ENCODE results near the gene HSFX3. TPM values are rescaled to one million over a fixed set of nuclear protein-coding genes. Genes with fewer than 3 reads are reported as not detected.
A peak's percentile ranks its signal among the peaks of the same experiment; 100 is the strongest.

Gene HSFX3
- total RNA-seq, 1 experiment from 2014 or later = not detected

DNA sequence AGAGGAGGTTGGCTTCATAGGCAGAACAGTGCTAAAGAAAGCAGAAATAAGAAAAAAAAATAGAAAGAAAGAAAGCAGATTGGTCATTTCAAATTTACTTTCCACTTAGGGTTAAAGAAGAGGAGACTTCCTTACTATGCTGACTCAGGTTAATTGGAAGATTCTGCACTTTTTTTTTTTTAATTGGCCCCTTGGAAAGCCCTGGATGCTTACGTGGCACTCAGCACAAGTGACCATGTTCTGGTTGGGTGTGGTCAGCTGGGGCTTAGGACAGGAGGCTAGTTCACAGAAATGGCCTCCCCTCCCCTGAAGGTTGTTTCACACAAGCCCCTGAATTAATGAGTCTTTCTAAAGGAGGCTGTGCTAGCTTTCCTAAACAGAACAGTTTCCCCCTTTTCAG is 23.0 kb upstream of the HSFX3 start:
- BruUV-seq (replicated peaks) = no TSS peak
- DNase-seq (ENCODE audit: unreplicated experiment) = no peak
- H3K4me3 Mint-ChIP-seq (ENCODE audit: unreplicated experiment) = no peak overlapping the region
- ChIA-PET CTCF (interaction anchor here (0.8 kb wide), 1 partner anchor 45 kb away, joined by 3 read pairs; no protein-coding TSS in a partner anchor), POLR2A (no interaction called here)
- H3K4me1 Mint-ChIP-seq (ENCODE audit: insufficient read depth, unreplicated experiment) = no peaks in the 10 kb centered on the region
- H3K27ac Mint-ChIP-seq (ENCODE audit: low read depth, unreplicated experiment) = no peak overlapping the region
- no peaks in the 10 kb centered on the region for H3K9me3 Mint-ChIP-seq (ENCODE audit: unreplicated experiment)
- intact Hi-C loops (cut with micrococcal nuclease) = no loop called here
- no peaks in the 10 kb centered on the region for H3K27me3 Mint-ChIP-seq (ENCODE audit: insufficient read depth, unreplicated experiment)
- H3K36me3 Mint-ChIP-seq (ENCODE audit: insufficient read depth, unreplicated experiment) = no peaks in the 10 kb centered on the region
- TF ChIP-seq CTCF (IDR thresholded peaks at IDR 0.05; ENCODE audit: unreplicated experiment) = no peak

- Mint-ChIP-seq H3K9me3 (ENCODE audit: unreplicated experiment) (no peaks in the 10 kb centered on the region), H3K27ac (ENCODE audit: low read depth, unreplicated experiment) (no peak overlapping the region), H3K36me3 (ENCODE audit: insufficient read depth, unreplicated experiment) (no peaks in the 10 kb centered on the region), H3K4me3 (ENCODE audit: unreplicated experiment) (no peak overlapping the region), H3K27me3 (ENCODE audit: insufficient read depth, unreplicated experiment) (no peaks in the 10 kb centered on the region), H3K4me1 (ENCODE audit: insufficient read depth, unreplicated experiment) (no peaks in the 10 kb centered on the region)
- ChIA-PET CTCF (no interaction called here), POLR2A (interaction anchor here (0.6 kb wide), 1 partner anchor 38 kb away, joined by 4 read pairs; no protein-coding TSS in a partner anchor)
- no peak for TF ChIP-seq CTCF (IDR thresholded peaks at IDR 0.05; ENCODE audit: unreplicated experiment)
- BruUV-seq (replicated peaks) = no TSS peak
- no peak for DNase-seq (ENCODE audit: unreplicated experiment)
- intact Hi-C loops (cut with micrococcal nuclease) = no loop called here
These were observed 22.0 kb upstream of the HSFX3 start for GRCh38 chrX:149571770-149572169.

GRCh38 chrX:149570668-149571067 is 20.9 kb upstream of the HSFX3 start:
- Mint-ChIP-seq H3K4me3 (ENCODE audit: unreplicated experiment) (no peak overlapping the region), H3K9me3 (ENCODE audit: unreplicated experiment) (no peaks in the 10 kb centered on the region), H3K27me3 (ENCODE audit: insufficient read depth, unreplicated experiment) (no peaks in the 10 kb centered on the region), H3K36me3 (ENCODE audit: insufficient read depth, unreplicated experiment) (no peaks in the 10 kb centered on the region), H3K4me1 (ENCODE audit: insufficient read depth, unreplicated experiment) (no peaks in the 10 kb centered on the region), H3K27ac (ENCODE audit: low read depth, unreplicated experiment) (no peak overlapping the region)
- POLR2A ChIA-PET = interaction anchor here (1.9 kb wide), 1 partner anchor 30 kb away, joined by 17 read pairs; the partner anchor contains the start of gene EOLA1
- no TSS peak for BruUV-seq (replicated peaks)
- intact Hi-C loops (cut with micrococcal nuclease) = no loop called here
- TF ChIP-seq CTCF (IDR thresholded peaks at IDR 0.05; ENCODE audit: unreplicated experiment) = no peak
- DNase-seq (ENCODE audit: unreplicated experiment) = peak; percentile 72
- CTCF ChIA-PET = interaction anchor here (0.9 kb wide), 1 partner anchor 83 kb away, joined by 3 read pairs; no protein-coding TSS in a partner anchor

DNA sequence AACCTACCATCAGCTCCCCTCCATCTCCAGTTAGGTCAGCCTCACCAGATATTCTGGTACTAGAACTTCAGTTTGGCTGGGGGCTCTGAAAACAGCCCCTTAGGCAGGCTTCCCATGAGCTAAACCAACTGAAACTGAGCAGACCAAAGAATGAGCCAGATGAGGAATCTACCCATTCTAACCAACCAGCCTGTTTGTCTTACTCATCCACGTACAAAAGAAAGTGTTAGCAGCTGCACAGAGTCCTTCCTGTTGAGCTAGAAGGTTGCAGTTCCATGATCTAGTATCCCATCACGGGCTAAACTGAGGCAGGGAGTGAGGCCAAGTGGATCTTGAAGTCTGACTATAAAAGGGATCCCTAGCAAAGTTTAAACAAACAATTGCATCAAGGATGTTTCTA is 20.0 kb upstream of the HSFX3 start:
- intact Hi-C loops (cut with micrococcal nuclease) = no loop called here
- TF ChIP-seq CTCF (IDR thresholded peaks at IDR 0.05; ENCODE audit: unreplicated experiment) = no peak
- DNase-seq (ENCODE audit: unreplicated experiment) = no peak
- H3K27me3 Mint-ChIP-seq (ENCODE audit: insufficient read depth, unreplicated experiment) = no peaks in the 10 kb centered on the region
- no TSS peak for BruUV-seq (replicated peaks)
- CTCF ChIA-PET = interaction anchor here (0.6 kb wide), 1 partner anchor 41 kb away, joined by 3 read pairs; no protein-coding TSS in a partner anchor
- H3K27ac Mint-ChIP-seq (ENCODE audit: low read depth, unreplicated experiment) = no peak overlapping the region
- no peaks in the 10 kb centered on the region for H3K9me3 Mint-ChIP-seq (ENCODE audit: unreplicated experiment)
- no peaks in the 10 kb centered on the region for H3K36me3 Mint-ChIP-seq (ENCODE audit: insufficient read depth, unreplicated experiment)
- POLR2A ChIA-PET = interaction anchor here (0.7 to 1.9 kb wide), 2 partner anchors 29 to 1021 kb away, joined by 3 to 17 read pairs; partner anchors contain the start of gene EOLA1
- H3K4me3 Mint-ChIP-seq (ENCODE audit: unreplicated experiment) = no peak overlapping the region
- H3K4me1 Mint-ChIP-seq (ENCODE audit: insufficient read depth, unreplicated experiment) = no peaks in the 10 kb centered on the region

Measured in MCF 10A (cell line).